Measurements from ENCODE around the gene SLC35D3. TPM values are rescaled to one million over a fixed set of nuclear protein-coding genes. Genes with fewer than 3 reads are reported as not detected.
A peak's percentile ranks its signal among the peaks of the same experiment; 100 is the strongest.

The SLC35D3 gene
- total and polyA plus RNA-seq, 2 donors (not counting 1 experiment from before 2014, with no cell fraction given): not detected

GRCh38 chr6:136921381-136921935, 643 bp upstream of the SLC35D3 start:
- H3K9ac ChIP-seq (ENCODE audit: insufficient read depth, low read length): no peak overlapping the region
- TF ChIP-seq EZH2 (IDR thresholded peaks at IDR 0.05; ENCODE audit: low read length, missing control alignments) (peak; percentile 46), CTCF (conservative IDR thresholded peaks at IDR 0.05 in 1 of 2, IDR thresholded peaks at IDR 0.05 in 1 of 2; ENCODE audit: low read depth in 1 of 2, low read length in 2 of 2) (no peak)

GRCh38 chr6:136922685-136923006, 545 bp downstream of the SLC35D3 start:
- no peaks in the 10 kb centered on the region for H3K36me3 ChIP-seq (ENCODE audit: control insufficient read depth, insufficient read depth, low read length)
- H4K20me1 ChIP-seq (ENCODE audit: control insufficient read depth, extremely low read depth, insufficient read depth, low read length): no peaks in the 10 kb centered on the region
- no peak overlapping the region for H3K27ac ChIP-seq (ENCODE audit: insufficient read depth, low read length)
- no peak for DNase-seq (ENCODE audit: low read depth in 2 of 2)
- peak overlapping the region; percentile 94 for H3K4me2 ChIP-seq (ENCODE audit: extremely low read depth, insufficient read depth, low read length)
- H3K79me2 ChIP-seq (ENCODE audit: control insufficient read depth, insufficient read depth, low read length): no peaks in the 10 kb centered on the region
- H3K4me3 ChIP-seq (replicated peaks in 1 of 4; ENCODE audit: control extremely low read depth in 1 of 4, insufficient read depth in 1 of 4, low read depth in 3 of 4, low read length in 4 of 4): peak overlapping the region in 3 of 4 experiments; percentile 21 to 53 (median 43)
- H3K9ac ChIP-seq (ENCODE audit: insufficient read depth, low read length): no peak overlapping the region
- H3K27me3 ChIP-seq (ENCODE audit: control insufficient read depth, insufficient read depth, low read length): peaks cover 33% of the 10 kb centered on the region
- H2AFZ ChIP-seq (ENCODE audit: low read length): no peak overlapping the region
- H3K4me1 ChIP-seq (ENCODE audit: control insufficient read depth, extremely low read depth, insufficient read depth, low read length): peaks cover 5% of the 10 kb centered on the region
- H3K9me3 ChIP-seq (ENCODE audit: control insufficient read depth, insufficient read depth, low read depth, low read length): no peaks in the 10 kb centered on the region
- TF ChIP-seq EZH2 (IDR thresholded peaks at IDR 0.05; ENCODE audit: low read length, missing control alignments): no peak
- no peak for TF ChIP-seq CTCF (conservative IDR thresholded peaks at IDR 0.05 in 1 of 2, IDR thresholded peaks at IDR 0.05 in 1 of 2; ENCODE audit: low read depth in 1 of 2, low read length in 2 of 2)

More at GRCh38 chr6:136921381-136921935, 643 bp upstream of the SLC35D3 start:
- DNase-seq (ENCODE audit: low read depth in 2 of 2): no peak
- Histone ChIP-seq H3K27me3 (ENCODE audit: control insufficient read depth, insufficient read depth, low read length) (peaks cover 33% of the 10 kb centered on the region), H3K27ac (ENCODE audit: insufficient read depth, low read length) (no peak overlapping the region), H3K9me3 (ENCODE audit: control insufficient read depth, insufficient read depth, low read depth, low read length) (no peaks in the 10 kb centered on the region), H3K36me3 (ENCODE audit: control insufficient read depth, insufficient read depth, low read length) (no peaks in the 10 kb centered on the region), H3K4me1 (ENCODE audit: control insufficient read depth, extremely low read depth, insufficient read depth, low read length) (peaks cover 5% of the 10 kb centered on the region), H4K20me1 (ENCODE audit: control insufficient read depth, extremely low read depth, insufficient read depth, low read length) (no peaks in the 10 kb centered on the region), H3K79me2 (ENCODE audit: control insufficient read depth, insufficient read depth, low read length) (no peaks in the 10 kb centered on the region), H2AFZ (ENCODE audit: low read length) (peak overlapping the region; percentile 33), H3K4me3 (replicated peaks in 1 of 4; ENCODE audit: control extremely low read depth in 1 of 4, insufficient read depth in 1 of 4, low read depth in 3 of 4, low read length in 4 of 4) (peak overlapping the region; percentile 43 to 57 (median 51)), H3K4me2 (ENCODE audit: extremely low read depth, insufficient read depth, low read length) (peak overlapping the region; percentile 94)

- Histone ChIP-seq H3K4me3 (replicated peaks in 1 of 4; ENCODE audit: control extremely low read depth in 1 of 4, insufficient read depth in 1 of 4, low read depth in 3 of 4, low read length in 4 of 4) (no peak overlapping the region), H4K20me1 (ENCODE audit: control insufficient read depth, extremely low read depth, insufficient read depth, low read length) (no peaks in the 10 kb centered on the region), H3K27me3 (ENCODE audit: control insufficient read depth, insufficient read depth, low read length) (peaks cover 33% of the 10 kb centered on the region), H3K9ac (ENCODE audit: insufficient read depth, low read length) (no peak overlapping the region), H3K4me2 (ENCODE audit: extremely low read depth, insufficient read depth, low read length) (no peak overlapping the region), H3K79me2 (ENCODE audit: control insufficient read depth, insufficient read depth, low read length) (no peaks in the 10 kb centered on the region), H2AFZ (ENCODE audit: low read length) (no peak overlapping the region), H3K4me1 (ENCODE audit: control insufficient read depth, extremely low read depth, insufficient read depth, low read length) (peaks cover 5% of the 10 kb centered on the region), H3K36me3 (ENCODE audit: control insufficient read depth, insufficient read depth, low read length) (no peaks in the 10 kb centered on the region), H3K27ac (ENCODE audit: insufficient read depth, low read length) (no peak overlapping the region), H3K9me3 (ENCODE audit: control insufficient read depth, insufficient read depth, low read depth, low read length) (no peaks in the 10 kb centered on the region)
- no peak for DNase-seq (ENCODE audit: low read depth in 2 of 2)
- TF ChIP-seq EZH2 (IDR thresholded peaks at IDR 0.05; ENCODE audit: low read length, missing control alignments) (peak; percentile 73), CTCF (conservative IDR thresholded peaks at IDR 0.05 in 1 of 2, IDR thresholded peaks at IDR 0.05 in 1 of 2; ENCODE audit: low read depth in 1 of 2, low read length in 2 of 2) (no peak)
Measured at GRCh38 chr6:136923116-136923953, 1.2 kb downstream of the SLC35D3 start.

Measured in fibroblast of lung (primary cell).